Right atrium auricular region (tissue), 2 donors: Measurements from ENCODE around the gene NCOA3. TPM values are rescaled to one million over a fixed set of nuclear protein-coding genes. Genes with fewer than 3 reads are reported as not detected.

Experiments used
- DNase-seq: peaks from one replicate; pipeline ENCODE4 v3.0.0-alpha.2; 2019; ENCODE audit warnings: low spot score
- H3K27ac ChIP-seq, 2 donors: fragments of 200-600 bp; sonication (generic); 1 replicate in 1 of 2; 2 replicates in 1 of 2; pipeline ENCODE4 v1.5.1; 2016 to 2019
- H3K27me3 ChIP-seq, 2 donors: fragments of 200-600 bp; sonication (generic); one replicate each; pipeline versions ENCODE4 v1.5.1 to v1.6.0; 2017 to 2019
- H3K36me3 ChIP-seq: fragments of 200-600 bp; sonication (generic); one replicate; pipeline ENCODE4 v1.5.1; 2016
- H3K4me1 ChIP-seq, 2 donors: fragments of 200-600 bp; sonication (generic); one replicate each; pipeline versions ENCODE4 v1.5.1 to v1.6.0; 2017 to 2019
- H3K4me3 ChIP-seq, 2 donors: fragments of 200-600 bp; sonication (generic); 1 replicate in 1 of 2; 2 replicates in 1 of 2; pipeline ENCODE4 v1.5.1; 2017 to 2019; ENCODE audit warnings: mild to moderate bottlenecking in 1 of 2, moderate library complexity in 1 of 2
- H3K9me3 ChIP-seq, 2 donors: fragments of 200-600 bp; sonication (generic); one replicate each; pipeline ENCODE4 v1.5.1; 2019
- CTCF ChIP-seq, 2 donors: fragments of 200-600 bp; sonication (generic); IDR thresholded peaks; one replicate each; pipeline ENCODE4 v1.5.1; 2019; ENCODE audit warnings: antibody characterized with exemption in 2 of 2
- total RNA-seq, 2 donors: library from RNA; depleted of rRNA; stranded (reverse); fragments of >200 nt; gene quantifications; one replicate each; pipeline ENCODE4 v1.1.0, GENCODE V29; 2016

Gene NCOA3
- total RNA-seq, 2 donors from 2014 or later: 24.1 to 27.4 TPM

- DNase-seq: no peak
- Histone ChIP-seq H3K36me3 (peaks cover 3% of the 10 kb centered on the region), H3K4me1 (peaks cover 0 to 20% of the 10 kb centered on the region in 2 donors), H3K27me3 (no peaks in the 10 kb centered on the region), H3K4me3 (no peak overlapping the region), H3K27ac (no peak overlapping the region), H3K9me3 (no peaks in the 10 kb centered on the region)
- no peak for TF ChIP-seq CTCF (IDR thresholded peaks at IDR 0.05)
These were observed 32.7 kb downstream of the NCOA3 start for GRCh38 chr20:47534405-47534804.

GRCh38 chr20:47535088-47535487, 33.4 kb downstream of the NCOA3 start:
- no peak overlapping the region for H3K4me3 ChIP-seq
- H3K4me1 ChIP-seq: peaks cover 0 to 19% of the 10 kb centered on the region in 2 donors
- peaks cover 3% of the 10 kb centered on the region for H3K36me3 ChIP-seq
- no peak for DNase-seq
- no peak for TF ChIP-seq CTCF (IDR thresholded peaks at IDR 0.05)
- H3K9me3 ChIP-seq: no peaks in the 10 kb centered on the region
- H3K27me3 ChIP-seq: no peaks in the 10 kb centered on the region
- no peak overlapping the region for H3K27ac ChIP-seq

- no peak for DNase-seq
- no peak for TF ChIP-seq CTCF (IDR thresholded peaks at IDR 0.05)
- peaks cover 0 to 28% of the 10 kb centered on the region in 2 donors for H3K4me1 ChIP-seq
- no peak overlapping the region for H3K4me3 ChIP-seq
- no peak overlapping the region for H3K27ac ChIP-seq
- H3K9me3 ChIP-seq: no peaks in the 10 kb centered on the region
- no peaks in the 10 kb centered on the region for H3K27me3 ChIP-seq
- peaks cover 3% of the 10 kb centered on the region for H3K36me3 ChIP-seq
These were observed 34.3 kb downstream of the NCOA3 start for GRCh38 chr20:47535994-47536393.

- H3K4me3 ChIP-seq: no peak overlapping the region
- no peaks in the 10 kb centered on the region for H3K9me3 ChIP-seq
- H3K27ac ChIP-seq: no peak overlapping the region
- DNase-seq: no peak
- no peaks in the 10 kb centered on the region for H3K36me3 ChIP-seq
- peaks cover 0 to 63% of the 10 kb centered on the region in 2 donors for H3K4me1 ChIP-seq
- no peaks in the 10 kb centered on the region for H3K27me3 ChIP-seq
- no peak for TF ChIP-seq CTCF (IDR thresholded peaks at IDR 0.05)
These were observed 39.0 kb downstream of the NCOA3 start for GRCh38 chr20:47540443-47541354.

GRCh38 chr20:47541355-47541922, 39.8 kb downstream of the NCOA3 start:
- no peaks in the 10 kb centered on the region for H3K9me3 ChIP-seq
- H3K4me3 ChIP-seq: no peak overlapping the region
- no peak for DNase-seq
- no peaks in the 10 kb centered on the region for H3K36me3 ChIP-seq
- no peaks in the 10 kb centered on the region for H3K27me3 ChIP-seq
- no peak for TF ChIP-seq CTCF (IDR thresholded peaks at IDR 0.05)
- peaks cover 0 to 69% of the 10 kb centered on the region in 2 donors for H3K4me1 ChIP-seq
- H3K27ac ChIP-seq: no peak overlapping the region
